Measurements from ENCODE around the gene ISL2.

- TF ChIP-seq POLR2AphosphoS5 (IDR thresholded peaks at IDR 0.05) (no peak), CTCF (IDR thresholded peaks at IDR 0.05) (no peak), POLR2A (IDR thresholded peaks at IDR 0.05) (no peak)
Measured at GRCh38 chr15:76334438-76335306, 1.9 kb upstream of the ISL2 start.

All from prostate gland (tissue), 2 donors.